Tibial nerve (tissue), 4 donors: Measurements from ENCODE around the gene IGFBP6. TPM values are rescaled to one million over a fixed set of nuclear protein-coding genes. Genes with fewer than 3 reads are reported as not detected.

Experiments used
- DNase-seq, 2 donors: peaks; one replicate each; pipeline ENCODE4 v3.0.0-alpha.2; 2019; ENCODE audit warnings: low spot score in 2 of 2
- H3K27ac ChIP-seq, 4 donors: fragments of 200-600 bp; sonication (generic) in 3 of 4; one replicate each; pipeline ENCODE4 v1.5.1; 2017 to 2019; ENCODE audit warnings: mild to moderate bottlenecking in 1 of 4
- H3K27me3 ChIP-seq, 2 donors: fragments of 200-600 bp; sonication (generic) in 1 of 2; one replicate each; pipeline versions ENCODE4 v1.5.1 to v1.6.0; 2017 to 2019
- H3K36me3 ChIP-seq, 3 donors: fragments of 200-600 bp; sonication (generic); one replicate each; pipeline ENCODE4 v1.5.1; 2018 to 2019
- H3K4me1 ChIP-seq, 4 donors: fragments of 200-600 bp; sonication (generic) in 3 of 4; one replicate each; pipeline ENCODE4 v1.5.1; 2017 to 2019
- H3K4me3 ChIP-seq, 4 donors: fragments of 200-600 bp; sonication (generic) in 3 of 4; one replicate each; pipeline ENCODE4 v1.5.1; 2017 to 2019; ENCODE audit warnings: mild to moderate bottlenecking in 1 of 4, moderate library complexity in 1 of 4
- H3K9me3 ChIP-seq, 4 donors: fragments of 200-600 bp; sonication (generic) in 3 of 4; one replicate each; pipeline ENCODE4 v1.5.1; 2017 to 2019
- CTCF ChIP-seq, 5 experiments: fragments of 200-600 bp in 3 of 5; fragments of 450-650 bp in 2 of 5; sonication (generic) in 3 of 5; IDR thresholded peaks; one replicate each; pipeline ENCODE4 v1.5.1; 2016 to 2019; ENCODE audit warnings: antibody characterized with exemption in 5 of 5, mild to moderate bottlenecking in 3 of 5, moderate library complexity in 2 of 5
- EP300 ChIP-seq, 2 donors: sonication (generic); formaldehyde crosslinking; IDR thresholded peaks; one replicate each; pipeline ENCODE4 v1.6.1; 2017; ENCODE audit warnings: antibody characterized with exemption in 2 of 2, mild to moderate bottlenecking in 1 of 2
- POLR2A ChIP-seq, 2 donors: fragments of 450-650 bp; IDR thresholded peaks; one replicate each; pipeline ENCODE4 v1.6.1; 2017; ENCODE audit warnings: antibody characterized with exemption in 2 of 2, mild to moderate bottlenecking in 2 of 2, moderate library complexity in 2 of 2
- WGBS, 2 donors: methylation state at CpG; one replicate each; pipeline ENCODE4 v1.1.5; 2018; 5-methylcytosine and 5-hydroxymethylcytosine counted together
- total RNA-seq, 4 donors: library from RNA; depleted of rRNA; stranded (reverse); fragments of >200 nt; gene quantifications; one replicate each; pipeline ENCODE4 v1.1.0, GENCODE V29; 2016

IGFBP6 gene
- total RNA-seq, 4 donors from 2014 or later: 1,043 to 8,473 (median 5,787) TPM

- H3K4me1 ChIP-seq: no peaks in the 10 kb centered on the region
- 85 to 91% methylated on average over 2 to 8 of the region's 10 CpGs for WGBS, 2 donors
- no peaks in the 10 kb centered on the region for H3K36me3 ChIP-seq
- no peaks in the 10 kb centered on the region for H3K9me3 ChIP-seq
- no peak overlapping the region for H3K27ac ChIP-seq
- H3K4me3 ChIP-seq: peak overlapping the region in 1 of 4 donors; percentile 26
- TF ChIP-seq EP300 (IDR thresholded peaks at IDR 0.05) (no peak), POLR2A (IDR thresholded peaks at IDR 0.05) (no peak), CTCF (IDR thresholded peaks at IDR 0.05) (no peak)
- H3K27me3 ChIP-seq: no peaks in the 10 kb centered on the region
- DNase-seq: no peak
These were observed 25.5 kb downstream of the IGFBP6 start for GRCh38 chr12:53122961-53123468.

DNA sequence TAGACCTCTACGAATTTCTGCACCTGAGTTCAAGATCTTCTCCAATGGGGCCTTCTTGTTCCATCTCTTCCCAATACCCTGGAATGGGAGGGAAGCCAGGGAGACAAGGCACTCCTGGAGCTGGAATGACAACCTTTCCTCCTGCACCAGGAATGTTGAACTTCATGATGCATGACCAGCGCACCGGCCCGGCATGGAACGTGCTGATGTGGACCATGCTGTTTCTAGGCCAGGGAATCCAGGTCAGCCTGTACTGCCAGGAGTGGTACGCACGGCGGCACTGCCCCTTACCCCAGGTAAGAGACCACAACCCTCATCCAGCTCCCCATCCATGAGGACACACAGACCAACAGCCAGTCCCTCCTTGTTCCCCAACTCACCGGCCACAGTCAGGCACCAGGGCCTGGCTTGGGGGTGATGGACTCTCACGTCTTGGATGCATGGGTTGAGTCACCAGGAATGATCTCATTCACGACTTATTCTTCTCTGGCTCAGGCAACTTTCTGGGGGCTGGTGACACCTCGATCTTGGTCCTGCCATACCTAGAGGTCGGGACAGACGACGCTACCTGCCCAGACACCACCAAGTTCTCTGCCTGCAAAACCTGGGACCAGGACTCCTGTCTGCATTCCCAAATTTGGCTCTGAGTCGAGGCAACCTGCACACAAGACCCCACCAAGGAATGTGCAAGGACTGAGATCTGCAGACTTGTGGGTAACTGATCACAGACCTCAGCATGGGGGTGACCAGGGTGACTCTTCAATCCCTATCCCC lies 26.3 kb downstream of the IGFBP6 start:
- no peaks in the 10 kb centered on the region for H3K4me1 ChIP-seq
- H3K4me3 ChIP-seq: no peak overlapping the region
- DNase-seq: no peak
- H3K27me3 ChIP-seq: no peaks in the 10 kb centered on the region
- no peak overlapping the region for H3K27ac ChIP-seq
- 88 to 91% methylated on average over 16 of the region's 16 CpGs for WGBS, 2 donors
- TF ChIP-seq CTCF (IDR thresholded peaks at IDR 0.05) (no peak), EP300 (IDR thresholded peaks at IDR 0.05) (no peak)
- no peaks in the 10 kb centered on the region for H3K36me3 ChIP-seq
- no peaks in the 10 kb centered on the region for H3K9me3 ChIP-seq

DNA sequence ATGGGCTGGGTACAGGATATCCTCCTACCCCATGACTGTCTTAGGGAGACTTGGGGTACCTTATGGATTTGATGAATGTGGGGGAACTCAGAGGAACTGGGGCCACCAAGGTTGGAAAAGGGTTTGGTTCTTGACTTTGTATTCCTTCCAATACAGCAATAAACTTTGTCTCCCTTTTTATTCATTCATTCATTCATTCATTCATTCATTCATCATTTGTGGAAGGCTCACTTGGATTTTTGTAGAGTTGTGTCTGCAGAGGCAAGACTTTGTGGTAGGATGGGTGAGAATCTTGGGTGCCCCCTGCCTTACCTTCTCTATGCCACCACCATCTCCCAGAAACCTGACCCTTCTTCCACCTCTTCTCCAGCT lies 26.9 kb downstream of the IGFBP6 start:
- Histone ChIP-seq H3K27me3 (no peaks in the 10 kb centered on the region), H3K4me1 (no peaks in the 10 kb centered on the region), H3K36me3 (no peaks in the 10 kb centered on the region), H3K4me3 (no peak overlapping the region), H3K9me3 (no peaks in the 10 kb centered on the region), H3K27ac (no peak overlapping the region)
- DNase-seq: no peak
- no peak for TF ChIP-seq CTCF (IDR thresholded peaks at IDR 0.05)
- TF ChIP-seq POLR2A (IDR thresholded peaks at IDR 0.05): no peak
- no peak for TF ChIP-seq EP300 (IDR thresholded peaks at IDR 0.05)

DNA sequence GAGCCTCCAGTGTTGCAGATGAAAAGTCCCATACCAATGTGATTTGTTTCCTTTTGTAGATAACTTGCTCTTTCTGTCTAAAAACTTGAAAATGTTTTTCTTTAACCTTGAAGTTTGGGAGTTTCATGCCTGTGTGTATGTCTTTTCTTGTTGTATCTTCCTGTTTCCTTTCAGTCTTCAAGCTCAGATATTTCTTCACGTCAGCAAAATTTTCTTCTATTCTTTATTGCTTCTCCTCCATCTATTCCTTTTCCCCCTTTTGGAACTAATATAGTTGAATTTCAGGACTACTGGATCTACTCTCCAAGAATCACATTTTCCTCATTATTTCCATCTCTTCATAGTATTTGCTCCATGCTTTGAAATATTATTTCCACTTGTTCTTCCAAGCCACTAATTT lies 29.7 kb downstream of the IGFBP6 start:
- H3K27ac ChIP-seq: no peak overlapping the region
- 76 to 83% methylated on average over 1 of the region's 1 CpG for WGBS, 2 donors
- no peaks in the 10 kb centered on the region for H3K9me3 ChIP-seq
- no peaks in the 10 kb centered on the region for H3K27me3 ChIP-seq
- TF ChIP-seq POLR2A (IDR thresholded peaks at IDR 0.05) (no peak), CTCF (IDR thresholded peaks at IDR 0.05) (no peak), EP300 (IDR thresholded peaks at IDR 0.05) (no peak)
- DNase-seq: no peak
- H3K4me1 ChIP-seq: no peaks in the 10 kb centered on the region
- H3K4me3 ChIP-seq: no peak overlapping the region
- no peaks in the 10 kb centered on the region for H3K36me3 ChIP-seq

GRCh38 chr12:53128780-53129569 lies 31.5 kb downstream of the IGFBP6 start:
- Histone ChIP-seq H3K27me3 (no peaks in the 10 kb centered on the region), H3K27ac (no peak overlapping the region), H3K4me3 (no peak overlapping the region), H3K4me1 (no peaks in the 10 kb centered on the region), H3K9me3 (no peaks in the 10 kb centered on the region), H3K36me3 (no peaks in the 10 kb centered on the region)
- 85 to 88% methylated on average over 9 to 10 of the region's 10 CpGs for WGBS, 2 donors
- DNase-seq: no peak
- TF ChIP-seq CTCF (IDR thresholded peaks at IDR 0.05) (no peak), EP300 (IDR thresholded peaks at IDR 0.05) (no peak), POLR2A (IDR thresholded peaks at IDR 0.05) (no peak)
